Measurements from ENCODE around the gene CEP170B.

GRCh38 chr14:104885031-104885972 is 20.2 kb downstream of the CEP170B start:
- TF ChIP-seq CTCF (conservative IDR thresholded peaks at IDR 0.05) (no peak), ZFX (IDR thresholded peaks at IDR 0.05) (no peak)
